Activated CD4-positive, alpha-beta memory T cell treated with anti-CD3 and anti-CD28 coated beads for 36 hours (primary cell): ENCODE measurements around the gene PIK3R4. TPM values are rescaled to one million over a fixed set of nuclear protein-coding genes. Genes with fewer than 3 reads are reported as not detected.

Source experiments
- CTCF ChIA-PET: fragments of 350-600 bp; sonication (Branson Sonifier 250); formaldehyde crosslinking; loops from one replicate; lab custom pipeline; 2021; ENCODE audit warnings: antibody characterized with exemption, inconsistent platforms; lab: Charles Lee
- POLR2A ChIA-PET: fragments of 350-600 bp; sonication (Branson Sonifier 250); formaldehyde crosslinking; loops from one replicate; lab custom pipeline; 2021; ENCODE audit warnings: antibody characterized with exemption; lab: Charles Lee
- DNase-seq: peaks from one replicate; pipeline ENCODE4 v3.0.0-alpha.2; 2020
- H3K27ac Mint-ChIP-seq: one replicate; pipeline ENCODE4 v1.8.0; 2021; ENCODE audit warnings: mixed read lengths
- H3K27me3 Mint-ChIP-seq: one replicate; pipeline ENCODE4 v1.8.0; 2021; ENCODE audit warnings: mixed read lengths
- H3K36me3 Mint-ChIP-seq: one replicate; pipeline ENCODE4 v1.8.0; 2021; ENCODE audit warnings: mixed read lengths
- H3K4me1 Mint-ChIP-seq: one replicate; pipeline ENCODE4 v1.8.0; 2021; ENCODE audit warnings: low read depth, mixed read lengths
- H3K4me3 Mint-ChIP-seq: one replicate; pipeline ENCODE4 v1.8.0; 2021; ENCODE audit warnings: mild to moderate bottlenecking, mixed read lengths
- H3K9me3 Mint-ChIP-seq: one replicate; pipeline ENCODE4 v1.8.0; 2021; ENCODE audit warnings: mixed read lengths
- intact Hi-C: fragments of 100-400 bp; cut with micrococcal nuclease; formaldehyde crosslinking; loops from one replicate; pipeline ENCODE4 v1.15.1; 2023
- total RNA-seq, 2 experiments: library from RNA; stranded (reverse); gene quantifications; one replicate each; pipeline ENCODE4 v1.2.3, GENCODE V29; 2021

PIK3R4 gene
- total RNA-seq, 2 experiments from 2014 or later, result 28.3 to 28.5 TPM

- Mint-ChIP-seq H3K4me1 (no peaks in the 10 kb centered on the region), H3K4me3 (no peak overlapping the region), H3K36me3 (peaks cover 27% of the 10 kb centered on the region), H3K27me3 (no peaks in the 10 kb centered on the region), H3K9me3 (no peaks in the 10 kb centered on the region), H3K27ac (no peak overlapping the region)
- intact Hi-C loops, result no loop called here
- CTCF ChIA-PET, result interaction anchor here (0.8 kb wide), 1 partner anchor 183 kb away, joined by 3 read pairs; no protein-coding TSS in a partner anchor
- POLR2A ChIA-PET, result no interaction called here
- no peak for DNase-seq
Measured at GRCh38 chr3:130709671-130710070, 37.0 kb downstream of the PIK3R4 start.

DNA sequence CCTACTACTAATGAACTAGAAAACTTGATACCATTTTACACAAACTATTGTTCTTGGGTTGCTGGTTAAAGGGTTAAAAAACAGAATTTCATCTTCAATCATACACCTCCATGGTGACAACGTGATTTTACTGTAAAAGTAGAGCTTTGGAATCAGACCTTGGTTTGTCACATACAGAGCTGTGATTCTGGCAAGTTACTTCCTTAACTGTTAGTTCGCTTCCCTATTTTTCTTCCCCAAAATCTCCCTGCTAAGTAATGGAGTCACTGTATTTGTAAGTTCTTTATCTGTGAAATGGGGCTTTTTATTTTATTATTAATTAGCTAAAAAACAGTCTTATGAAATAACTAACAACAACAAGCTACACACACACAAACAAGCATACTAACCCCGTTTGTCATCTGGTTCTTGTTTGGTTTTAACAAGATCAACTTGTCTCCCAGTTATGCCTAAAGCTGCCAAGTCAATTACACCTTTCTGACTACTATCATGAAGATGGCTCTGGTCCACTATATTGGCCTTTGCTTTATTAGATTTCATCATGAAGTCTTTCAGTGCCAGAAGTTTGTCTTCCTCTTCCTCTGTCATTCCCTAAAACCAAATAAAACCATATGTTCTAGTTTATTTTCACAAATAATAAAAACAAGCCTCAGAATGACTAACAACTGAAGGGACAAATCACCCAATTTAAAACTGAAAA lies 38.6 kb downstream of the PIK3R4 start:
- Mint-ChIP-seq H3K36me3 (peaks cover 25% of the 10 kb centered on the region), H3K4me1 (no peaks in the 10 kb centered on the region), H3K4me3 (no peak overlapping the region), H3K27me3 (no peaks in the 10 kb centered on the region), H3K9me3 (no peaks in the 10 kb centered on the region), H3K27ac (no peak overlapping the region)
- no peak for DNase-seq
- intact Hi-C loops, result no loop called here
- ChIA-PET CTCF (interaction anchor here (1.1 kb wide), 1 partner anchor 185 kb away, joined by 6 read pairs; the partner anchor contains the start of gene ATP2C1), POLR2A (no interaction called here)

- Mint-ChIP-seq H3K27me3 (no peaks in the 10 kb centered on the region), H3K27ac (no peak overlapping the region), H3K4me1 (no peaks in the 10 kb centered on the region), H3K36me3 (peaks cover 35% of the 10 kb centered on the region), H3K4me3 (no peak overlapping the region), H3K9me3 (no peaks in the 10 kb centered on the region)
- ChIA-PET CTCF (no interaction called here), POLR2A (no interaction called here)
- intact Hi-C loops, result no loop called here
- DNase-seq, result no peak
Measured at GRCh38 chr3:130705501-130705900, 41.1 kb downstream of the PIK3R4 start.

DNA sequence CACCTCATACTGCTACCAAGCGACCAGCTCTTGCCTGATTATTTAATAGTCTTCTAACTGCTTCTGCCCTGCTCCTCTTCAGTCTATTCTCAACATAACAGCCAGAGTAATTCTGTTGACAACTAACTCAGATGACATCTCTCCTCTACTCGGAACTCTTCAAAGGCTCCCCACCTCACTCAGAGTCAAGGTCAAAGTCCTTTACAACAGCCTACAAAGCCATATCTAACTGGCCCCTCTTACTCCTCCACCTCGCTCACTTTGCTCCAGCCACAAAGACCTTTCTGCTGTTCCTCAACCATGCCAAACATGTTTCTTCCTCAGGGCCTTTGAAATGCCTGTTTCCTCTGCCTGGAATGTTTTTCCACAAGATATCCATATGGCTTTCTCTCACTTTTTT lies 43.6 kb downstream of the PIK3R4 start:
- no peaks in the 10 kb centered on the region for H3K27me3 Mint-ChIP-seq
- H3K4me1 Mint-ChIP-seq, result no peaks in the 10 kb centered on the region
- peaks cover 45% of the 10 kb centered on the region for H3K36me3 Mint-ChIP-seq
- POLR2A ChIA-PET, result no interaction called here
- no peak overlapping the region for H3K27ac Mint-ChIP-seq
- no peaks in the 10 kb centered on the region for H3K9me3 Mint-ChIP-seq
- CTCF ChIA-PET, result no interaction called here
- intact Hi-C loops, result no loop called here
- no peak overlapping the region for H3K4me3 Mint-ChIP-seq
- no peak for DNase-seq

DNA sequence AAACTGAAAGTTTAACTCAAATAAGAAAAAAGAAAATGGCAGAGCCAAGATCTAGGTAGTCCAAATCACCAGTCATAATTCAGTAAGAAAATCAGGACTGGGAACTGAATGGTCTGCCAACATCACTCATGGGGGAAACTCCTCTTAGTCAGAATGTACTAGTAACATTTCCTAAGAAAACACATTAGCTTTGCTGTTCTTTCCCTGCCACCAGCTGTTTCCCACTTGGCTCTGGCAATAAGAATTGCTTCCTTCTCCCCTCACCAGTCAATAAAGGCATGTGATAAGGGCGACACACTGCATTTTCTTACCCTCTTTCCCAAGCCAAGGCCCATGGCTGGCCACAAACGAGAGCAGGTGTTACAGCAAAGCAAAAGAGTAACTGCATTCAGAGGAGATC lies 46.1 kb downstream of the PIK3R4 start:
- intact Hi-C loops, result loop anchor here (1.0 kb wide), 1 partner anchor 193 kb away; no protein-coding TSS in a partner anchor
- Mint-ChIP-seq H3K4me1 (no peaks in the 10 kb centered on the region), H3K27me3 (no peaks in the 10 kb centered on the region), H3K36me3 (peaks cover 40% of the 10 kb centered on the region), H3K4me3 (no peak overlapping the region), H3K9me3 (no peaks in the 10 kb centered on the region), H3K27ac (no peak overlapping the region)
- ChIA-PET CTCF (interaction anchor here (0.6 kb wide), 1 partner anchor 173 kb away, joined by 3 read pairs; no protein-coding TSS in a partner anchor), POLR2A (no interaction called here)
- no peak for DNase-seq

DNA sequence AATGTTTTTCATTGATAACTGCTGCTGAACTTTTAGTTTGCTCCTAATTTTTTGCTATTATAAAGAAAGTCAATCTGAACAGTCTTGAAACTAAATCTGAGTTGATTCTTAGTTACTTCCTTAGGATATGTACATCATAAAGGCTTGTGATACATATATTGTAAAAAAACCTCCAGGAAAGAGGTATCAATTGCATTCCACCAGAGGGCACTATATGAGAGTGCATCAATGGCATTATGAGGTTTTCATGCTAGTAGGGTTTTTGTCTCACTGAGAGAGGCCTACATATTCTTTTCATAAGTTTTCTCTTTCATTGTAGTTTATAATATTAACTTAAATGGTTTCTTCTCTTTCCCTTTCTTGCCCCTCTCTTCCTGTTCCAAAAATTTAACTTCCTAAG lies 46.9 kb downstream of the PIK3R4 start:
- Mint-ChIP-seq H3K36me3 (peaks cover 39% of the 10 kb centered on the region), H3K9me3 (no peaks in the 10 kb centered on the region), H3K27me3 (no peaks in the 10 kb centered on the region), H3K4me3 (no peak overlapping the region), H3K4me1 (no peaks in the 10 kb centered on the region), H3K27ac (no peak overlapping the region)
- ChIA-PET CTCF (interaction anchor here (1.4 kb wide), 1 partner anchor 193 kb away, joined by 5 read pairs; no protein-coding TSS in a partner anchor), POLR2A (no interaction called here)
- intact Hi-C loops, result loop anchor here (1.0 to 2.0 kb wide), 2 partner anchors 47 to 194 kb away; partner anchors contain the start of gene PIK3R4
- no peak for DNase-seq

DNA sequence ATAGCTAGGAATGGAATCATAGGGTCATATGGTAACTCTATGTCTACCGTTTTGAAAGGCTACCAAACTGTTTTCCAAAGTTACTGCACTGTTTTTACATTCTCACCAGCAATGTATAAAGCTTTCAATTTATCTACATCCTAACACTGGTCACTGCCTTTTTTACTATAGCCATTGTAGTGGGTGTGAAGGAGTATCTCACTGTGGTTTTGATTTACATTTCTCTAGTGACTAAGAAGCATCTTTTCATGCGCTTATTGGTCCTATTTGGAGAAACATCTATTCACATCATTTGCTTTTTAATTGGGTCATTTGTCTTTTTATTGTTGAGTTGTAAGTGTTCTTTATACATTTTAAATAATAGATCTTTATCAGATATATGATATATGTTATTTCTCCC lies 53.3 kb downstream of the PIK3R4 start:
- Mint-ChIP-seq H3K36me3 (peaks cover 18% of the 10 kb centered on the region), H3K4me3 (no peak overlapping the region), H3K27me3 (no peaks in the 10 kb centered on the region), H3K9me3 (no peaks in the 10 kb centered on the region), H3K27ac (no peak overlapping the region), H3K4me1 (peaks cover 2% of the 10 kb centered on the region)
- DNase-seq, result no peak
- ChIA-PET CTCF (interaction anchor here (0.9 kb wide), 1 partner anchor 270 kb away, joined by 3 read pairs; no protein-coding TSS in a partner anchor), POLR2A (no interaction called here)
- intact Hi-C loops, result no loop called here

- peaks cover 13% of the 10 kb centered on the region for H3K36me3 Mint-ChIP-seq
- H3K4me3 Mint-ChIP-seq, result no peak overlapping the region
- H3K9me3 Mint-ChIP-seq, result no peaks in the 10 kb centered on the region
- ChIA-PET POLR2A (no interaction called here), CTCF (no interaction called here)
- peaks cover 8% of the 10 kb centered on the region for H3K4me1 Mint-ChIP-seq
- H3K27me3 Mint-ChIP-seq, result no peaks in the 10 kb centered on the region
- intact Hi-C loops, result no loop called here
- DNase-seq, result no peak
- no peak overlapping the region for H3K27ac Mint-ChIP-seq
Measured at GRCh38 chr3:130692455-130692854, 54.2 kb downstream of the PIK3R4 start.

DNA sequence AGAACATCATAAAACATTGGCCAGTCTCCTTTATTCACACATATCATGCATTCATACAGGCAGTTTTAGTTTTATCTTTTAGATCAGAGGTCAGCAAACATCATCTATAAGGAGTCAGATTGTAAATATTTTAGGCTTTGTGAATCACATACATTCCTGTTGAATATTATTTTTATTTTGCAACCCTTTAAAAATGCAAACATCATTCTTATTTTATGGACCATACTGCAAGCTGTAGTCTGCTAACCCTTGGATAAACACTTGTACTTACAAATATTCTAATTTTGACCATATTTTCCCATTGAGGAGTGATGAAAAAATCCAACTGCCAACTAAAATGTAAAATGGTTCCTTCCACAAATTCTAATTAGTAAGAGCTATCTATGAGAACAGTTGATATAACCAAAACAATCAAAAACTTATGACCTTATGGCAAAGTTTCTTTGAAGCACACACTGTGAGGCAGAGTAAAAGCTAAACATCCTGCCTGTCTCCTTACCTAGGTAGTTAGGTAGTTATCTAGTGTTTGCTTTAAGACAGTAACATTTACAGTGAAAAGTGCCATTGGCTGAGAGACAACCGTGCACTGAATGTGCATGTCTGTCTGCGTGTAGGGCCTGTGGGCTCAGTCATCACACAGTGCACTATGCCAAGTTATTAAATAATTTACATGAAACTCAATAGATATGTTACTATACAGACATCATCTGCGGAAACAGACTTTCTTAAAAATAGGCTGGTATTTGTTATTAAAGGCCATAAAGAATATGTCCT lies 57.7 kb downstream of the PIK3R4 start:
- Mint-ChIP-seq H3K27ac (no peak overlapping the region), H3K36me3 (peaks cover 17% of the 10 kb centered on the region), H3K9me3 (no peaks in the 10 kb centered on the region), H3K27me3 (no peaks in the 10 kb centered on the region), H3K4me3 (no peak overlapping the region), H3K4me1 (peaks cover 8% of the 10 kb centered on the region)
- ChIA-PET POLR2A (no interaction called here), CTCF (interaction anchor here (1.0 kb wide), 1 partner anchor 205 kb away, joined by 3 read pairs; the partner anchor contains the start of gene ATP2C1)
- DNase-seq, result no peak
- intact Hi-C loops, result no loop called here

DNA sequence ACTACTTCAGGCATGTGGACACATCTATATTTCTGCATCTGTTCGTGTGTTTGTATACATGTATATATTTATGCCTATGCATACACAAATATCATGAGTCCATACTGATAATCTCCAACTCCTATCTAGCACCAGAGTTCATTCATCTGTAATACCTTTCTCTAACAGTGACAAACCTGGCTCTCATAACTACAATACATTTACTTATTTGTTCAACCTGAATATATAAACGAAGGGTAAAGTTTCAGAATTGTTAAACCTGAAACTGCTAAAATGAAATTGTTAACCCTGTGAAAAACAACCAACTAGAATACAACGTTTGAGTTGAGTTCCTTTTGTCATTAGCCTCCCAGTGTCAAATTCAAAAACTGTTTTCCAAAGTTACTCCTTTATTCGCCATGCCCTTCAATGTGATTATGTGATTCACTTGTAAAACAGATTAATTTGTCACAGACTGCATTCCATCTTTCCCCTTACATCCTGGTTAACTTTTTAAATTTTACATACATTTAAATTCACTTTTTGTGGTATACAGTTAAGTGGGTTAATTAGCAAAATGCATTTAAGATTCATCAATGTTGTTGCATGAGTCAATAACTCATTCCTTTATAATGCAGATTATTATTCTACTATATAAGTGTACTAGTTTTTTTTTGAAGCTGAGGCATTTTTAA lies 58.5 kb downstream of the PIK3R4 start:
- H3K27ac Mint-ChIP-seq, result no peak overlapping the region
- H3K4me3 Mint-ChIP-seq, result no peak overlapping the region
- DNase-seq, result no peak
- H3K36me3 Mint-ChIP-seq, result peaks cover 22% of the 10 kb centered on the region
- H3K9me3 Mint-ChIP-seq, result no peaks in the 10 kb centered on the region
- peaks cover 8% of the 10 kb centered on the region for H3K4me1 Mint-ChIP-seq
- H3K27me3 Mint-ChIP-seq, result no peaks in the 10 kb centered on the region
- intact Hi-C loops, result no loop called here
- POLR2A ChIA-PET, result no interaction called here
- CTCF ChIA-PET, result no interaction called here

DNA sequence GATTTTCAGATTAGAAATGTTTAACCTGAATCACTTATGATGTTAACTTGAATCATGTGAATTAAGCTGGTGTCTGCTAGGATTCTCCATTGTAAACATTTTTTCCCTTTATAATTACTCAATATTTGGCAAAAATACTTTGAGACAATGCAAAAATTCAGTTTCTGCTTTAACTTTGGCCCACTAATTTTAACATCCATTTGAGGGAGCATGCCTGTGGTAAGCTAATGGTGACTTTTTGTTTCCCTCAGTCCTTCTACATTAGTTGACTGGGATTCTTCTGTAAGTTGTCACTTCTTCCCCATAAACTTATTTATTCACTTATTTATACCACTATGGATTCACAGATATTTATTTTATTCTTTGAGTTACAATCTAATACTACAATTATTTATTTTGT lies 59.3 kb downstream of the PIK3R4 start:
- Mint-ChIP-seq H3K27me3 (no peaks in the 10 kb centered on the region), H3K27ac (no peak overlapping the region), H3K36me3 (peaks cover 27% of the 10 kb centered on the region), H3K4me3 (no peak overlapping the region), H3K4me1 (peaks cover 8% of the 10 kb centered on the region), H3K9me3 (no peaks in the 10 kb centered on the region)
- POLR2A ChIA-PET, result interaction anchor here (0.5 kb wide), 1 partner anchor 1228 kb away, joined by 3 read pairs; no protein-coding TSS in a partner anchor
- intact Hi-C loops, result no loop called here
- no peak for DNase-seq
- CTCF ChIA-PET, result interaction anchor here (0.6 kb wide), 1 partner anchor 145 kb away, joined by 4 read pairs; no protein-coding TSS in a partner anchor

DNA sequence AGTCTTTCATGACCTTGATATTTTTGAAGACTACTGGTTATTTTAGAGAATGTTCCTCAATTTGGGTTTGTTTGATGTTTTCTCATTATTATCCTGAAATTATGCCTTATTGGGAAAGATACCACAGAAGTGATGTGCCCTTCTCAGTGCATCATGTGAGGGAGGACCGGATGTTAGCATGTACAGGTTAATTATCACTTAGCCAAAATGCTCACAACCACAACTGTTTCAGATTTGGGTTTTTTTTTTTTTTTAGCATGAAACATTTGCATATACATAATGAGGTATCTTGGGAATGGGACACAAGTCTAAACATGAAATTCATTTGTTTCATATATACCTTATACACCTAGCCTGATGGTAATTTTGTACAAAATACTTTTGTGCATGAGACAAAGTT lies 59.8 kb downstream of the PIK3R4 start:
- Mint-ChIP-seq H3K9me3 (no peaks in the 10 kb centered on the region), H3K27me3 (no peaks in the 10 kb centered on the region), H3K27ac (no peak overlapping the region), H3K4me3 (no peak overlapping the region), H3K36me3 (peaks cover 29% of the 10 kb centered on the region), H3K4me1 (peaks cover 8% of the 10 kb centered on the region)
- CTCF ChIA-PET, result no interaction called here
- POLR2A ChIA-PET, result no interaction called here
- DNase-seq, result no peak
- intact Hi-C loops, result no loop called here
